Measurements from ENCODE around the gene GCK.

GRCh38 chr7:44131173-44132029, 57.8 kb downstream of the GCK start:
- no peak for TF ChIP-seq POLR2AphosphoS5 (IDR thresholded peaks at IDR 0.05)
- no peak for TF ChIP-seq CTCF (IDR thresholded peaks at IDR 0.05)
- TF ChIP-seq POLR2A (IDR thresholded peaks at IDR 0.05) = no peak

Measured in breast epithelium (tissue), 3 donors.